Measurements from ENCODE around the gene CACTIN.

GRCh38 chr19:3589439-3589838 is 37.2 kb downstream of the CACTIN start:
- TF ChIP-seq POLR2A (IDR thresholded peaks at IDR 0.05) (no peak), POLR2AphosphoS5 (IDR thresholded peaks at IDR 0.05) (no peak), CTCF (IDR thresholded peaks at IDR 0.05) (no peak)
